SH-SY5Y (cell line): ENCODE data around the gene POU3F1.

ENCODE experiments used
- GATA2 ChIP-seq: IDR thresholded peaks from 2 replicates; pipeline ENCODE4 v1.6.1; 2011; ENCODE audit warnings: mild to moderate bottlenecking, low read depth, low read length
- GATA3 ChIP-seq: IDR thresholded peaks from 2 replicates; pipeline ENCODE4 v1.6.1; 2011; ENCODE audit warnings: low read depth, mild to moderate bottlenecking, low read length, moderate library complexity

DNA sequence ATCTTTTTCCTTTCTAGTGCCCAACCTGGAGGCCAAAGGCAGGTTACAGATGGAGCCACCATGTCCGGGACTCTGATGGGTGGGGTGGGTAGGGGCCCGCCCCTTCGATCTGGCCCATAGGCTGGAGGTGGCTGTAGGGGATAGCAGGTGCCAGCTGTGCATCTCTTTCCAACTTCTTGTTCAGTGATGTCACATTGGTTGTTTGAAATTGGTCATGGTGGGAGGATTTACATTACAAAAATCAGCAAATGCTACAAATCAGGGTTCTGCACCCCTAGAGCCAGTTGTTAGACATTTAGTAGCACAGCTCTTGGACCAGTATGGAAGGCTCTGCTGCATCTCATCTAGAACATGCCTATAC is 22.4 kb upstream of the POU3F1 start:
- TF ChIP-seq GATA3 (no peak), GATA2 (no peak)
